ENCODE results near the gene CRHBP.

Gene CRHBP

GRCh38 chr5:76926329-76927105 lies 26.3 kb upstream of the CRHBP start:
- Histone ChIP-seq H3K27me3 (replicated peaks; ENCODE audit: control insufficient read depth, insufficient read depth, low read length) (no peaks in the 10 kb centered on the region; the same call in 1 of the 2 replicates), H3K4me3 (replicated peaks; ENCODE audit: low read depth, low read length) (no peak overlapping the region), H3K36me3 (ENCODE audit: control insufficient read depth, insufficient read depth, low read length) (no peaks in the 10 kb centered on the region)
- no peak for TF ChIP-seq CTCF (IDR thresholded peaks at IDR 0.05; ENCODE audit: insufficient read depth, low read length, poor library complexity, severe bottlenecking)
- no peak for DNase-seq (ENCODE audit: extremely low read depth, insufficient read length)

GRCh38 chr5:76927961-76928360 lies 24.9 kb upstream of the CRHBP start:
- no peak for TF ChIP-seq CTCF (IDR thresholded peaks at IDR 0.05; ENCODE audit: insufficient read depth, low read length, poor library complexity, severe bottlenecking)
- no peak for DNase-seq (ENCODE audit: extremely low read depth, insufficient read length)
- Histone ChIP-seq H3K4me3 (replicated peaks; ENCODE audit: low read depth, low read length) (no peak overlapping the region), H3K27me3 (replicated peaks; ENCODE audit: control insufficient read depth, insufficient read depth, low read length) (no peaks in the 10 kb centered on the region; the same call in 1 of the 2 replicates), H3K36me3 (ENCODE audit: control insufficient read depth, insufficient read depth, low read length) (no peaks in the 10 kb centered on the region)

- Histone ChIP-seq H3K36me3 (ENCODE audit: control insufficient read depth, insufficient read depth, low read length) (no peaks in the 10 kb centered on the region), H3K27me3 (replicated peaks; ENCODE audit: control insufficient read depth, insufficient read depth, low read length) (no peaks in the 10 kb centered on the region; the same call in 1 of the 2 replicates), H3K4me3 (replicated peaks; ENCODE audit: low read depth, low read length) (no peak overlapping the region)
- TF ChIP-seq CTCF (IDR thresholded peaks at IDR 0.05; ENCODE audit: insufficient read depth, low read length, poor library complexity, severe bottlenecking) = no peak
- DNase-seq (ENCODE audit: extremely low read depth, insufficient read length) = no peak
Observed at GRCh38 chr5:76930083-76930482, 22.8 kb upstream of the CRHBP start.

GRCh38 chr5:76938177-76938576 lies 14.7 kb upstream of the CRHBP start:
- no peak for TF ChIP-seq CTCF (IDR thresholded peaks at IDR 0.05; ENCODE audit: insufficient read depth, low read length, poor library complexity, severe bottlenecking)
- no peak for DNase-seq (ENCODE audit: extremely low read depth, insufficient read length)
- Histone ChIP-seq H3K27me3 (replicated peaks; ENCODE audit: control insufficient read depth, insufficient read depth, low read length) (no peaks in the 10 kb centered on the region), H3K4me3 (replicated peaks; ENCODE audit: low read depth, low read length) (no peak overlapping the region; the same call in 1 of the 2 replicates), H3K36me3 (ENCODE audit: control insufficient read depth, insufficient read depth, low read length) (no peaks in the 10 kb centered on the region)

GRCh38 chr5:76941000-76941399 lies 11.8 kb upstream of the CRHBP start:
- no peaks in the 10 kb centered on the region; the same call in 1 of the 2 replicates for H3K27me3 ChIP-seq (replicated peaks; ENCODE audit: control insufficient read depth, insufficient read depth, low read length)
- TF ChIP-seq CTCF (IDR thresholded peaks at IDR 0.05; ENCODE audit: insufficient read depth, low read length, poor library complexity, severe bottlenecking) = no peak
- H3K4me3 ChIP-seq (replicated peaks; ENCODE audit: low read depth, low read length) = no peak overlapping the region
- DNase-seq (ENCODE audit: extremely low read depth, insufficient read length) = no peak
- H3K36me3 ChIP-seq (ENCODE audit: control insufficient read depth, insufficient read depth, low read length) = no peaks in the 10 kb centered on the region

Data from GM06990 (cell line).